Stomach (tissue), 4 donors: ENCODE results near the gene EFNA3.

ENCODE experiments used
- CTCF ChIP-seq, 7 experiments: fragments of 450-650 bp in 4 of 7; fragments of 200-600 bp in 3 of 7; sonication (generic) in 3 of 7; IDR thresholded peaks; one replicate each; pipeline ENCODE4 v1.5.1; 2016 to 2019; ENCODE audit warnings: antibody characterized with exemption in 7 of 7, control low read depth in 2 of 7, mild to moderate bottlenecking in 1 of 7
- EP300 ChIP-seq: sonication (generic); formaldehyde crosslinking; IDR thresholded peaks from one replicate; pipeline ENCODE4 v1.6.1; 2017; ENCODE audit warnings: antibody characterized with exemption
- POLR2A ChIP-seq, 4 donors: fragments of 450-650 bp; IDR thresholded peaks; one replicate each; pipeline ENCODE4 v1.6.1; 2016; ENCODE audit warnings: antibody characterized with exemption in 4 of 4, control low read depth in 2 of 4, mild to moderate bottlenecking in 1 of 4, moderate library complexity in 1 of 4
- POLR2AphosphoS5 ChIP-seq, 3 donors: sonication (generic); formaldehyde crosslinking; IDR thresholded peaks; one replicate each; pipeline ENCODE4 v1.6.1; 2016; ENCODE audit warnings: antibody characterized with exemption in 3 of 3

DNA sequence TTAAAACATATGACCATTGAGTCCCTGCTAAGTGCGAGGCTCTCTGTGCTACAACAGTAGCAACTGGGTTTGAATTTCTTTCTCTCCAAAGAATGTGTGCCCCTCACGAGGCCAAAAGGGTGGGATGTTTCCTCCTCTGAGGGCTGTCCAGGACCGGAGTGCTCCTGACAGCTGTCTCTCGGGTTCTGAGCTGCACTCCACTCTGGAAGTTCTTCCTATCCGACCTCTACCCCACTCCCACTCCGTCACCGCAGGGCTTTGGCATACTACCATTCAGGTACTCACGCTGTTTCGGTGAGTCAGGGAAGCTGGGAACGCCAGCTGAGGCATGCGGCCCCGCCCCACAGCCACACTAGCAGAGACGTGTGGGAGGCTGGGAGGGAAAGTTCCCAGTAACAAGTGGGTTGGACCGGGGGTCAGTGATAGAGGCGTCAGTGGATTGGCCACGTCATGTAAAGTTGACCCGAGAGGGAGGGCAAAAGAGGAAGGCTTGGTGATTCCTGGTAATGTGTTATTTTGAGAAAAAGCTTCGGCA, 56.3 kb downstream of the EFNA3 start:
- TF ChIP-seq POLR2A (IDR thresholded peaks at IDR 0.05) (no peak), CTCF (IDR thresholded peaks at IDR 0.05) (no peak), POLR2AphosphoS5 (IDR thresholded peaks at IDR 0.05) (peak; percentile 65 to 97 (median 85)), EP300 (no peak)
